HG02885 (cell line): Measurements from ENCODE around the gene SRGAP1.
"Not testable (repeated sequence)": the region's sequence is repeated elsewhere in the genome, so short reads cannot be mapped to it uniquely, and the experiment has no call there.

ENCODE experiments used
- ATAC-seq: cut with Tn5 transposase; IDR thresholded peaks from one replicate; pipeline ENCODE4 v1.9.1; 2021; ENCODE audit warnings: mild to moderate bottlenecking; ENCODE audit not compliant: unreplicated experiment, poor library complexity

SRGAP1 gene

GRCh38 chr12:64173456-64173855 lies 329.0 kb downstream of the SRGAP1 start:
- ATAC-seq: no peak

DNA sequence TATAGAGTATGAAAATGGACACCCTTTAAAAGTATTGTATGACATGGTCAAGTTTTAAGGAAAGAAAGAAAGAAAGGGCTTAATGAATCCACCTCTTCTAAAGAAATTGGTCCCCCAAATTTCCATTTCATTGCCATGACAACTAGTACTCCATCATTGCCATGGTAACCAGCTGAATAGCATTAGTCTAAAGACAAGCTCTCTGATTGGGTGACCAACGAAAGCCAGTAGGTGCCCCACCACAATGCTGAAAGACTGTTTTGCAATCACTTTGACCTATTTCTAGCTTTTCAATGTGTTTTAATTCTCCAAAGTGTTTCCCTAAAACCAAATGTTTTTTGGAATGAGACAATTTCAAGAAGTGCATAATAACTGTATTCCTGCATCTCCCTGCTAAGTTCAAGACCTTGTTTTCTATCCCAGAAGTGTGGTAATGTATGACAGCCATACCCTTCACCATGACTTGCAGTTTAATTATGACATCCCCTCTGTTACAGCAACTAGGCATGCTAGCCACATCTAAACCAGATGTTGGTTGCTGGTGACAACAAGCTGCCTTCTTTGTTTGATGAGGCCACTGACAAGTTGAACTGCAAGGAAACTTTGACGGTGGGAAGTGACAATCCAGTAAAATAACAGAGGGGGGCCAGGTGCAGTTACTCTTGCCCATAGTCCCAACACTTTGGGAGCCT lies 330.9 kb downstream of the SRGAP1 start:
- no peak for ATAC-seq

DNA sequence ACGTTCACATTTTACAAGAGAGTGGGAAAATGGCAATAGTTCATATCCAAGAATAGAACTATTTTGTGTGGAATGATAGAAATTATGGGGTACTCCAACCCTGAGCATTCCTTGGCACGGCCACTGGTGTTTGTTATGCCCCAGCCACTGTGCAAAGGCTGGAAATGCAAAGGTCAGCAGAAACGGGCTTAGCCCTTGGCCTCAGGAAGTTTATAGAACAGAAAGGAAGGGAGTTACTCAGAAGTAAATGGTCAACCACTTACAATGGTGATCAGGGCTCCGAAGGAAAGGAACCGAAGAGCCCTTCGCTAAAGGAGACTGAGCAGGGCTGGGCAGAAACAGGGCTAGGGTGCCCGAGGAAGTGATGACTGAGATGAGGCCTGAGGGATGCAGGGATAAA lies 332.5 kb downstream of the SRGAP1 start:
- ATAC-seq: no peak

GRCh38 chr12:64178122-64178521 lies 333.6 kb downstream of the SRGAP1 start:
- no peak for ATAC-seq

DNA sequence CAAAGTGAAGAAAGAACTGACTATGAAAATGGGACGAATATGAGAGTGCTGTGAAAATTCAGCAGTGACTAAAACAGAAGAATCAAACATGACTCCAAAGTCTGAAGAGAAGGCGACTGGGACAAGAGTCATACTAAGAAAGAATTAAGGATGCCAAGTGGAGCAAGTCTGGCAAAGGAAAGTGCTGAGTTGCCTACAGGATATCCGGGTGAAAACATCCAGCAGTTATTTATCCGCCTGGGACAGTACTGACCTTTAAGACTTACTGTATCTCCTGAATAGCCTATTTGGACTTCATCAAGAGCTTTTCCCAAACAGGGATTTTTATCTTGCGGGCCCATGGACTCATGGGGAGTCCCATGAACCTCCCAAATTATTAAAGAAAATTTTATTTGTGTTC lies 336.5 kb downstream of the SRGAP1 start:
- ATAC-seq: no peak

- no peak for ATAC-seq
Observed at GRCh38 chr12:64181430-64182291, 337.2 kb downstream of the SRGAP1 start.

GRCh38 chr12:64184216-64184615 lies 339.7 kb downstream of the SRGAP1 start:
- ATAC-seq: no peak

- peak; percentile 94 for ATAC-seq
Observed at GRCh38 chr12:64186789-64187188, 342.3 kb downstream of the SRGAP1 start.

- no peak for ATAC-seq
Observed at GRCh38 chr12:64187370-64187769, 342.9 kb downstream of the SRGAP1 start.

- no peak for ATAC-seq
Observed at GRCh38 chr12:64187794-64188193, 343.3 kb downstream of the SRGAP1 start.

GRCh38 chr12:64189530-64189929 lies 345.0 kb downstream of the SRGAP1 start:
- ATAC-seq: no peak

- no peak for ATAC-seq
Observed at GRCh38 chr12:64190140-64190539, 345.6 kb downstream of the SRGAP1 start.

DNA sequence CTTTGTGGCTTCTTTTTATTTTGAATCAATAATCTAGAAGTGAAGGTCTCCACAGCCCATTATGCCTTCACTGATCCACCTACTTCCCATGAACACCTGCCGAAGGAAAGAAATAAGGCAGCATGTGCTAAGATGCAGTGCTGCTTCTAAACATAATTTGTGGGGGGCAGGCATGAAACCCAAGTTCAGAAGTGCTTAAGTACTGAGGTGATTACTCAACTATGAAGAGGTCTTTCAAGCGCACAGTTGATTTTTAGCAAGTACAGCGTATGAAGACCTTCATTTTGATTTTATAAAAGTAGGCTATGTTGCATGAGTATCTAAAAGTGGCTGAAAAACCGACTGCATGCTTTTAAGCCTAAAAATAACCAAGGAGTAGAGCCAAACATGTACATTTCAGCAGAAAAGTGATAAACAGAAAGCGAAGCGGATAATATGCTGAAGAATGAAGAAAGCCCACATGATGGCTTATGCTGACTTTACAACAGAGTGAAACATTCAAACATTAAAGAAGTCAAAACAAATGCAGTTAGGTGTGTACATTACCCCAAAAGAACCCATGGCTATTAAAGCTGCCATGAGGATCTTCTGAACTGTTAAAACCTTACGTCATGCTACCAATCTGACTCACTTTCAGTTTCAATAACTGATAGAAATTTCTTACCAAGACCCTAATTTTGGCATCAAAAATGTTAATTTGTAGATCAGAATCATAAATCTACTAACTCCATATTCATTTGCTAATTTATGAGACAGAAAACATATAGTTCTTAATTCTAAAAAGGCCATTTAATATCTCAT lies 348.3 kb downstream of the SRGAP1 start:
- ATAC-seq: peak; percentile 95

DNA sequence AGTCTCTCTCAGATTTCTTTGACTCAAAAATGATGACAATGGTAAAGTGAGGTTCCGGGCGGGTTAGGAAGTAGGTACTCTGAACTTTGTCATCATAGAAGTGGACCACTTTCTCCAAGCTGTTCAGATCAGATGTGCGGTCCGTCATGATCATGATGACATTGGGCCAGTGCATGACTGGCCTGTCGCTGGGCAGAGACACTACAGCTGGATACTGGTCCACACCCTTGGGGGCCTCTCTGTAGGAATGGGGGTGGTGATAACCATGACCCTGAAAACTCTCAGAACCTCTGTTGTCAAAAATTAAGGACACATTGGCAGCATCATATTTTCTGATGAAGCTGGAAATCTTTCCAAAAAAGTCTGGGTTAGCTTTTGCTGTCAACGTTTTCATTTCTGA lies 349.4 kb downstream of the SRGAP1 start:
- ATAC-seq: peak; percentile 8

DNA sequence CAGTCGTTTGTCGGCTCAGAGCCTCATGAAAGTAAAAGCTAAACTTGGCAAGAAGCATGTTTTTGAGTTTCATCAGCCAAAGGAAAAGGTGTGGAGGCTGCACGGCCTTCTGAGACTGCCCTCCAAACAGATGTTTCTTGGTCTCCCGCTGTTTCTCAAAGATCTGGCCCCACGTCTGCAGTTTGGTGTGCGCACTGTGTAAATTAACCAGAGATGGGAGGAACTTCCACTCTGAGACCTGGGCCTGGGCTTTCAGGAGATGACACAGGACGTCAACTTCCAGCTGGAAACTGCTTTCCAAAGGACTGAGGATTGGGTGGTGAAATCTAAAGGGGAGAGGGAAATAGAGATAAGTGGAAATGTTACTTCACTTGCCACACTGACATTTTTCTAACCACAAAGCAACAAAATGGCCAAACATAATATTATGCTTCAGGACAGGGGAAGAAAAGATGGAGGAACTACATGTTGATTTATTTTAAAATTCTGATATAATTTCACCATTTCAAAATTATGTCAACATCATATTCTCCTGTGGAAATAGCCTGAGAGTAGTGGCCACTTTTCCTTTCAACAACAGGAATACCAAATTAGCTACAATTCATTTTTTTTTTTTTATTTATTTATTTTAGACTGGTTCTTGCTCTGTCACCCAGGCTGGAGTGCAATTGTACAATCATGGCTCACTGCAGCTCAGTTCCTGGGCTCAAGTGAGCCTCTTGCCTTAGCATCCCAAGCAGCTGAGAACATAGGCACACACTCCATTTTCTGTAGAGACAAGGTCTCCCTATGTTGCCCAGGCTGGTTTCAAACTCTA lies 350.0 kb downstream of the SRGAP1 start:
- peak; percentile 28 for ATAC-seq

DNA sequence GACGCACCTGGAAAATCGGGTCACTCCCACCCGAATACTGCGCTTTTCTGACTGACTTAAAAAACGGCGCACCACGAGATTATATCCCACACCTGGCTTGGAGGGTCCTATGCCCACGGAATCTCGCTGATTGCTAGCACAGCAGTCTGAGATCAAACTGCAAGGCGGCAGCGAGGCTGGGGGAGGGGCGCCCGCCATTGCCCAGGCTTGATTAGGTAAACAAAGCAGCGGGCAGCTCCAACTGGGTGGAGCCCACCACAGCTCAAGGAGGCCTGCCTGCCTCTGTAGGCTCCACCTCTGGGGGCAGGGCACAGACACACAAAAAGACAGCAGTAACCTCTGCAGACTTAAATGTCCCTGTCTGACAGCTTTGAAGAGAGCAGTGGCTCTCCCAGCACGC lies 351.3 kb downstream of the SRGAP1 start:
- ATAC-seq: not testable (repeated sequence)

DNA sequence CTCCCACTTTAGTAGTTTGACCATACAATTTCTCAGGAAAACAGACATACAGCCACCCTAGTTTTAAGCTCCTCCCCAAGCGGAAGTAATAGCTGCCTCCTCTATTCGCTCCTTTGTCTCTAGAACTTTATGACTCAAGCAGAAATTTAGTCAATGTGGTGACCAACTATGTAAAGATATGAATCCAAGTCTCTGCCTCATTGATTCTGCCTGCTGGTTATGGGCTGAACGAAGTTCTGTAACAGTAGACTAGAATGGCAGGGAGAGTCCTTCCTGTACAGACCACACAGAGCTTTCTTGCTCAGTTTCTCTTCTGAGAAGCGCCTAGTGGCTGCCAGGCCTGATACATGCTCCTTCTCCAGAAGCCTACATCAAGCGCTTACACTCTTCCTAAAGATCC lies 358.5 kb downstream of the SRGAP1 start:
- no peak for ATAC-seq

DNA sequence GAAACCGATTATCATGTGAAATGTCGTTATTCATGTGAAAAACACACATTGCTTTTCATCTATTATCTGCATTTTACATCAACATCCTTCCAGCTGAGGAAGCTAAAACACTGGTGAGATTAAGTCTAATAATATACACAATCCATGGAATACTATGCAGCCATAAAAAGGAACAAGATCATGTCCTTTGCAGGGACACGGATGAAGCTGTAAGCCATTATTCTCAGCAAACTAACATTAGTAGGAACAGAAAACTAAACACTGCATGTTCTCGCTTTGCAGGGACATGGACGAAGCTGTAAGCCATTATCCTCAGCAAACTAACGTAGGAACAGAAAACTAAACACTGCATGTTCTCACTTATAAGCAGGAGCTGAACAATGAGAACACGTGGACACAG lies 359.3 kb downstream of the SRGAP1 start:
- no peak for ATAC-seq

DNA sequence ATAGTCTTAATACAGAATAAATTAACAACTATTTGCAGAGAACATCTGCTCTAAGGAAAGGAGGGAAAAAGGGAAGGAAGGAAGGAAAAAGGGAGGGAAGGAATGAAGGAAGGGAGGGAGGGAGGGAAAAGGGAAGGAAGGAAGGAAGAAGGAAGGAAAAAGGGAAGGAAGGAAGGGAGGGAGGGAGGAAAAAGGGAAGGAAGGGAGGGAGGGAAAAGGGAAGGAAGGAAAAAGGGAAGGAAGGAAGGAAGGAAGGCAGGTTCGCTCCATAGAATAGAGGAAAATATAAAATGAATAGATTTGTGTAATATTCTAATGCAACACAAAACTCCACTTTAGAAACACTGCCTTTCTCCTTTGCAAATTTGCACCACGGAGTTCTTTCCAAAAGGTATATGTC lies 361.0 kb downstream of the SRGAP1 start:
- ATAC-seq: no peak

DNA sequence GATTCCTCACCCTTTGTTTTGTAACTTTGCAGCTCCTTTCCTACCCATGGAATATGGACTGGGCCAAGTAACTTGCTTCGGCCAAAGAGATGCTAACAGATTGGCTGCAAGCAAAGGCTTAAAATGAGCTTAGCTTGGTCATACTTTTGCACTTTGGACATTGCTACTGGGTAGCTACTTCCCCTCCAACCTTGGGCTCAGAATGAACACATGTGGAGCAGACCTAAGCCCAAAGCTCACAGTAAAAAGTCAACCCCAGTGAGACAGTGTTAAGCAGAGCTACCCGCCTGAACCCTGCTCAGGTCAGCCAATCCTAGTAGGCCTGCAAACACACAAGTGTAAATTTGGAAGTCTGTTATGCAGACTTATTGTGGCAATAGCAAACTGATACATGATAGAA lies 363.0 kb downstream of the SRGAP1 start:
- ATAC-seq: no peak
